B cell (primary cell): ENCODE results near the gene GRIK2. TPM values are rescaled to one million over a fixed set of nuclear protein-coding genes. Genes with fewer than 3 reads are reported as not detected.

Source experiments
- ATAC-seq: fragments of 200-7000 bp; cut with Tn5 transposase; one replicate; pipeline ENCODE4 v1.10.0; 2021; ENCODE audit warnings: low read depth, mild to moderate bottlenecking, moderate number of reproducible peaks, moderate library complexity
- CTCF ChIA-PET: fragments of 350-600 bp; sonication (Branson Sonifier 250); formaldehyde crosslinking; loops from one replicate; lab custom pipeline; 2021; ENCODE audit warnings: antibody characterized with exemption, inconsistent platforms; lab: Charles Lee
- POLR2A ChIA-PET: fragments of 350-600 bp; sonication (Branson Sonifier 250); formaldehyde crosslinking; loops from one replicate; lab custom pipeline; 2021; ENCODE audit warnings: antibody characterized with exemption; lab: Charles Lee
- DNase-seq: peaks from one replicate; pipeline ENCODE4 v3.0.0; 2013
- H2AFZ ChIP-seq: 2 replicates; pipeline ENCODE4 v1.6.1; 2012; ENCODE audit warnings: mild to moderate bottlenecking, low read depth, low read length; ENCODE audit not compliant: insufficient read depth, poor library complexity, severe bottlenecking
- H3K27ac ChIP-seq, 2 donors: 1 replicate in 1 of 2; 2 replicates in 1 of 2; pipeline ENCODE4 v1.5.1; 2012 to 2013; ENCODE audit warnings: low read length in 2 of 2, mild to moderate bottlenecking in 2 of 2, moderate library complexity in 1 of 2
- H3K27me3 ChIP-seq, 4 experiments: fragments of 200-600 bp in 1 of 4; sonication (generic) in 1 of 4; replicated peaks in 1 of 4; 1 replicate in 2 of 4; 2 replicates in 2 of 4; pipeline versions ENCODE4 v1.6.1 to v1.7.0; 2013 to 2016; ENCODE audit warnings: low read length in 3 of 4, mild to moderate bottlenecking in 2 of 4, mixed read lengths in 1 of 4, moderate library complexity in 1 of 4; ENCODE audit not compliant: insufficient read depth in 4 of 4, control insufficient read depth in 3 of 4; ENCODE audit errors: control extremely low read depth in 1 of 4
- H3K36me3 ChIP-seq, 2 experiments: replicated peaks in 1 of 2; 1 replicate in 1 of 2; 2 replicates in 1 of 2; pipeline versions ENCODE4 v1.6.1 to v1.7.1; 2013; ENCODE audit warnings: low read length in 1 of 2; ENCODE audit not compliant: insufficient read depth in 2 of 2, control insufficient read depth in 1 of 2; ENCODE audit errors: control extremely low read depth in 1 of 2, extremely low read depth in 1 of 2
- H3K4me1 ChIP-seq, 2 donors: fragments of 200-600 bp in 1 of 2; sonication (generic) in 1 of 2; 1 replicate in 1 of 2; 2 replicates in 1 of 2; pipeline versions ENCODE4 v1.5.1 to v1.6.1; 2013 to 2017; ENCODE audit warnings: low read length in 2 of 2; ENCODE audit not compliant: control insufficient read depth in 2 of 2, insufficient read depth in 2 of 2
- H3K4me2 ChIP-seq: replicated peaks from 2 replicates; pipeline ENCODE3; 2012; ENCODE audit warnings: mild to moderate bottlenecking, low read depth, low read length; ENCODE audit not compliant: poor library complexity, severe bottlenecking
- H3K4me3 ChIP-seq, 5 experiments: fragments of 200-600 bp in 1 of 5; sonication (generic) in 1 of 5; 1 replicate in 3 of 5; 2 replicates in 2 of 5; pipeline versions ENCODE4 v1.5.1 to v1.7.0; 2011 to 2016; ENCODE audit warnings: low read length in 4 of 5, mild to moderate bottlenecking in 4 of 5, low read depth in 2 of 5, control low read depth in 1 of 5, moderate library complexity in 1 of 5; ENCODE audit not compliant: insufficient read depth in 1 of 5; ENCODE audit errors: control extremely low read depth in 1 of 5, extremely low read depth in 1 of 5
- H3K79me2 ChIP-seq: fragments of 200-600 bp; sonication (generic); one replicate; pipeline ENCODE4 v1.6.0; 2016; ENCODE audit warnings: low read length; ENCODE audit not compliant: control insufficient read depth, insufficient read depth
- H3K9ac ChIP-seq: fragments of 200-600 bp; sonication (generic); 2 replicates; pipeline ENCODE4 v1.6.1; 2017; ENCODE audit warnings: mild to moderate bottlenecking, low read length, moderate library complexity
- H3K9me3 ChIP-seq, 3 donors: one replicate each; pipeline versions ENCODE4 v1.6.1 to v1.7.1; 2013; ENCODE audit warnings: low read length in 2 of 3; ENCODE audit not compliant: control insufficient read depth in 2 of 3, insufficient read depth in 1 of 3; ENCODE audit errors: control extremely low read depth in 1 of 3
- H4K20me1 ChIP-seq: 2 replicates; pipeline ENCODE4 v1.6.0; 2012; ENCODE audit warnings: mild to moderate bottlenecking, low read length; ENCODE audit not compliant: insufficient read depth, control insufficient read depth, poor library complexity, severe bottlenecking
- H3K27ac Mint-ChIP-seq: one replicate; pipeline ENCODE4 v1.8.0; 2021; ENCODE audit warnings: mixed read lengths
- H3K27me3 Mint-ChIP-seq: one replicate; pipeline ENCODE4 v1.8.0; 2021; ENCODE audit warnings: mixed read lengths
- H3K4me1 Mint-ChIP-seq: one replicate; pipeline ENCODE4 v1.8.0; 2021; ENCODE audit warnings: mixed read lengths
- H3K4me3 Mint-ChIP-seq: one replicate; pipeline ENCODE4 v1.8.0; 2021; ENCODE audit warnings: mixed read lengths
- H3K9me3 Mint-ChIP-seq: one replicate; pipeline ENCODE4 v1.8.0; 2022; ENCODE audit warnings: mixed read lengths; ENCODE audit not compliant: insufficient read depth
- CTCF ChIP-seq: fragments of 200-600 bp; IDR thresholded peaks from one replicate; pipeline ENCODE4 v1.8.0; 2022; ENCODE audit warnings: antibody characterized with exemption, mild to moderate bottlenecking
- EZH2 ChIP-seq: IDR thresholded peaks from 2 replicates; pipeline ENCODE4 v1.6.1; 2012; ENCODE audit warnings: borderline replicate concordance, low read depth, mild to moderate bottlenecking, moderate library complexity, low read length; ENCODE audit not compliant: insufficient read depth, poor library complexity, severe bottlenecking
- WGBS: methylation state at CpG from one replicate; pipeline ENCODE4 v1.1.5; 2013; ENCODE audit warnings: missing lambda C conversion rate; ENCODE audit not compliant: insufficient coverage; 5-methylcytosine and 5-hydroxymethylcytosine counted together
- intact Hi-C: fragments of 100-400 bp; cut with micrococcal nuclease; formaldehyde crosslinking; loops from one replicate; pipeline ENCODE4 v1.10.0; 2022
- polyA plus RNA-seq: library from polyadenylated mRNA; depleted of rRNA; stranded (reverse); fragments of >200 nt; gene quantifications from 2 replicates; pipeline ENCODE4 v1.2.3, GENCODE V29; 2012
- total RNA-seq, 2 donors: library from RNA; stranded (reverse); fragments of 120-200 nt in 1 of 2; gene quantifications; 1 replicate in 1 of 2; 2 replicates in 1 of 2; pipeline versions ENCODE4 v1.2.3 to v1.2.4, GENCODE V29; 2013 to 2022

GRIK2 gene
- total and polyA plus RNA-seq, 2 donors (not counting 1 experiment from before 2014, with no cell fraction given) = not detected

- Histone ChIP-seq H3K4me1 (no peaks in the 10 kb centered on the region), H4K20me1 (no peaks in the 10 kb centered on the region), H3K9ac (no peak overlapping the region), H3K9me3 (peaks cover 0 to 1% (median 0%) of the 10 kb centered on the region in 3 donors), H3K4me3 (no peak overlapping the region), H3K4me2 (no peak overlapping the region), H3K79me2 (no peaks in the 10 kb centered on the region), H2AFZ (no peak overlapping the region), H3K36me3 (no peaks in the 10 kb centered on the region), H3K27ac (no peak overlapping the region), H3K27me3 (no peaks in the 10 kb centered on the region)
- intact Hi-C loops = no loop called here
- Mint-ChIP-seq H3K27ac (no peak overlapping the region), H3K27me3 (no peaks in the 10 kb centered on the region), H3K4me1 (no peaks in the 10 kb centered on the region), H3K4me3 (no peak overlapping the region), H3K9me3 (no peaks in the 10 kb centered on the region)
- no peak for TF ChIP-seq CTCF
- TF ChIP-seq EZH2 = no peak
- WGBS = 100% methylated on average over 1 of the region's 3 CpGs
- DNase-seq (no peak), ATAC-seq (no peak)
- ChIA-PET POLR2A (no interaction called here), CTCF (no interaction called here)
Observed at GRCh38 chr6:101800598-101800997, 407.1 kb downstream of the GRIK2 start.

GRCh38 chr6:101803136-101803535 is 409.6 kb downstream of the GRIK2 start:
- Histone ChIP-seq H3K9ac (no peak overlapping the region), H4K20me1 (no peaks in the 10 kb centered on the region), H3K4me3 (no peak overlapping the region), H3K79me2 (no peaks in the 10 kb centered on the region), H3K36me3 (no peaks in the 10 kb centered on the region), H3K4me2 (no peak overlapping the region), H3K4me1 (no peaks in the 10 kb centered on the region), H3K27me3 (no peaks in the 10 kb centered on the region), H3K27ac (no peak overlapping the region), H3K9me3 (no peaks in the 10 kb centered on the region), H2AFZ (no peak overlapping the region)
- DNase-seq (no peak), ATAC-seq (no peak)
- CTCF ChIA-PET = no interaction called here
- POLR2A ChIA-PET = no interaction called here
- no peak for TF ChIP-seq EZH2
- TF ChIP-seq CTCF = no peak
- Mint-ChIP-seq H3K9me3 (no peaks in the 10 kb centered on the region), H3K27ac (no peak overlapping the region), H3K4me3 (no peak overlapping the region), H3K4me1 (no peaks in the 10 kb centered on the region), H3K27me3 (no peaks in the 10 kb centered on the region)
- intact Hi-C loops = no loop called here
- WGBS = 40% methylated on average over 1 of the region's 1 CpG
